ENCODE results near the gene OSBPL10.
"Not testable (repeated sequence)": the region's sequence is repeated elsewhere in the genome, so short reads cannot be mapped to it uniquely, and the experiment has no call there.

OSBPL10 gene

GRCh38 chr3:31692751-31693150 is 288.3 kb downstream of the OSBPL10 start:
- Histone ChIP-seq H4K20me1 (ENCODE audit: insufficient read depth, low read length) (no peaks in the 10 kb centered on the region), H3K9me3 (ENCODE audit: insufficient read depth, low read length) (no peaks in the 10 kb centered on the region), H3K4me1 (ENCODE audit: low read length) (no peaks in the 10 kb centered on the region), H3K36me3 (replicated peaks; ENCODE audit: low read depth, low read length) (peaks cover 5% of the 10 kb centered on the region), H3K4me2 (ENCODE audit: low read length) (no peak overlapping the region), H3K27me3 (ENCODE audit: low read depth, low read length) (no peaks in the 10 kb centered on the region), H3K4me3 (ENCODE audit: low read length) (no peak overlapping the region), H2AFZ (ENCODE audit: low read depth, low read length) (no peak overlapping the region), H3K79me2 (ENCODE audit: low read length) (no peaks in the 10 kb centered on the region), H3K9ac (ENCODE audit: low read length) (no peak overlapping the region), H3K27ac (ENCODE audit: low read length) (no peak overlapping the region)
- TF ChIP-seq CTCF (IDR thresholded peaks at IDR 0.05; ENCODE audit: low read depth, low read length) (peak; percentile 47), EZH2phosphoT487 (IDR thresholded peaks at IDR 0.05; ENCODE audit: low read depth) (no peak)

- Histone ChIP-seq H3K4me2 (ENCODE audit: low read length) (no peak overlapping the region), H3K4me3 (ENCODE audit: low read length) (no peak overlapping the region), H4K20me1 (ENCODE audit: insufficient read depth, low read length) (no peaks in the 10 kb centered on the region), H3K9me3 (ENCODE audit: insufficient read depth, low read length) (no peaks in the 10 kb centered on the region), H3K36me3 (replicated peaks; ENCODE audit: low read depth, low read length) (peaks cover 5% of the 10 kb centered on the region), H2AFZ (ENCODE audit: low read depth, low read length) (no peak overlapping the region), H3K9ac (ENCODE audit: low read length) (no peak overlapping the region), H3K27ac (ENCODE audit: low read length) (no peak overlapping the region), H3K4me1 (ENCODE audit: low read length) (no peaks in the 10 kb centered on the region), H3K79me2 (ENCODE audit: low read length) (no peaks in the 10 kb centered on the region), H3K27me3 (ENCODE audit: low read depth, low read length) (no peaks in the 10 kb centered on the region)
- TF ChIP-seq EZH2phosphoT487 (IDR thresholded peaks at IDR 0.05; ENCODE audit: low read depth) (no peak), CTCF (IDR thresholded peaks at IDR 0.05; ENCODE audit: low read depth, low read length) (no peak)
Measured at GRCh38 chr3:31690771-31691170, 290.3 kb downstream of the OSBPL10 start.

DNA sequence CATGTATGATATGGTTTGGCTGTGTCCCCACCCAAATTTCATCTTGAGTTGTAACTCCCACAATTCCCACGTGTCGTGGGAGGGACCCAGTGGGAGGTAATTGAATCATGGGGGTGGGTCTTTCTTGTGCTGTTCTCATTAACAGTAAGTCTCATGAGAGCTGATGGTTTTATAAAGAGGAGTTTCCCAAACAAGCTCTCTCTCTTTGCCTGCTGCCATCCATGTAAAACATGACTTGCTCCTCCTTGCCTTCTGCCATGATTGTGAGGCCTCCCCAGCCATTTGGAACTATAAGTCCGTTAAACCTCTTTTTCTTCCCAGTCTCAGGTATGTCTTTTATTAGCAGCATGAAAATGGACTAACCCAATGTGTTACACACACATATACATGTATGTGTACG is 291.5 kb downstream of the OSBPL10 start:
- not testable (repeated sequence) for H3K9me3 ChIP-seq (ENCODE audit: insufficient read depth, low read length)

DNA sequence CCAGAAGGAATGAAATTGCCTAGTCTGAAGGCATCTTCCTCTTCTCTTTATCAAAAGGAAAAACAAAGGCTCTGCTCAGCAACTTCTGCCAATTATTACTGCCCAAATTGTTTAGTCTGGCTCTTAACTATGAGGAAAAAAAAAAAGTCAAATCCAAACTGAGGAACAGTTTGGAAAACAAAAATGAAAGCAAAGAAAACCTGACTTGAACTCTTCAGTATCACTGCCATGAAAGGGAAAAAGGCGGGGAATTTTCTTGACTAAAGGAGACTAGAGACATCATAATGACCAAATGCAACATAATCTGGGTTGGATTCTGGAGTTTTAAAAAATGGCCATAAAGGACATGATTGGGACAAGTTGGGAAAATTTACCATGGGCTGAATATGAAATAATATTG is 292.1 kb downstream of the OSBPL10 start:
- Histone ChIP-seq H3K79me2 (ENCODE audit: low read length) (no peaks in the 10 kb centered on the region), H4K20me1 (ENCODE audit: insufficient read depth, low read length) (no peaks in the 10 kb centered on the region), H2AFZ (ENCODE audit: low read depth, low read length) (no peak overlapping the region), H3K27ac (ENCODE audit: low read length) (no peak overlapping the region), H3K9me3 (ENCODE audit: insufficient read depth, low read length) (no peaks in the 10 kb centered on the region), H3K4me1 (ENCODE audit: low read length) (no peaks in the 10 kb centered on the region), H3K9ac (ENCODE audit: low read length) (no peak overlapping the region), H3K36me3 (replicated peaks; ENCODE audit: low read depth, low read length) (peaks cover 5% of the 10 kb centered on the region), H3K4me2 (ENCODE audit: low read length) (no peak overlapping the region), H3K4me3 (ENCODE audit: low read length) (no peak overlapping the region), H3K27me3 (ENCODE audit: low read depth, low read length) (no peaks in the 10 kb centered on the region)
- TF ChIP-seq EZH2phosphoT487 (IDR thresholded peaks at IDR 0.05; ENCODE audit: low read depth) (no peak), CTCF (IDR thresholded peaks at IDR 0.05; ENCODE audit: low read depth, low read length) (no peak)

More for the DNA sequence above, 291.5 kb downstream of the OSBPL10 start:
- not testable (repeated sequence) for H3K27me3 ChIP-seq (ENCODE audit: low read depth, low read length); H3K4me3 ChIP-seq (ENCODE audit: low read length); H3K79me2 ChIP-seq (ENCODE audit: low read length); H3K9ac ChIP-seq (ENCODE audit: low read length); H3K27ac ChIP-seq (ENCODE audit: low read length); H4K20me1 ChIP-seq (ENCODE audit: insufficient read depth, low read length); H3K36me3 ChIP-seq (replicated peaks; ENCODE audit: low read depth, low read length); H3K4me2 ChIP-seq (ENCODE audit: low read length); H2AFZ ChIP-seq (ENCODE audit: low read depth, low read length); H3K4me1 ChIP-seq (ENCODE audit: low read length)
